ENCODE results near the gene RPL10. TPM values are rescaled to one million over a fixed set of nuclear protein-coding genes. Genes with fewer than 3 reads are reported as not detected.

The RPL10 gene
- polyA plus RNA-seq, 6 donors from 2014 or later: 3,636 to 5,147 (median 4,635) TPM

GRCh38 chrX:154366666-154367055, 31.5 kb upstream of the RPL10 start:
- Mint-ChIP-seq H3K4me3 (no peak overlapping the region), H3K27ac (peak overlapping the region in 3 of 6 donors; percentile 33 to 84 (median 41)), H3K27me3 (no peaks in the 10 kb centered on the region)

GRCh38 chrX:154367474-154368308, 30.5 kb upstream of the RPL10 start:
- DNase-seq: no peak
- Mint-ChIP-seq H3K36me3 (no peaks in the 10 kb centered on the region), H3K4me3 (peak overlapping the region in 7 of 8 donors; percentile 79 to 88 (median 83)), H3K9me3 (no peaks in the 10 kb centered on the region), H3K27ac (peak overlapping the region; percentile 41 to 93 (median 93)), H3K27me3 (no peaks in the 10 kb centered on the region), H3K4me1 (peaks cover 5 to 18% (median 15%) of the 10 kb centered on the region in 3 donors)
- no peak for ATAC-seq (ENCODE audit: low read depth in 2 of 2)

More at GRCh38 chrX:154366666-154367055, 31.5 kb upstream of the RPL10 start:
- Mint-ChIP-seq H3K9me3 (no peaks in the 10 kb centered on the region), H3K4me1 (peaks cover 5 to 15% (median 13%) of the 10 kb centered on the region in 3 donors), H3K36me3 (no peaks in the 10 kb centered on the region)
- DNase-seq: no peak
- ATAC-seq (ENCODE audit: low read depth in 2 of 2): no peak

GRCh38 chrX:154368630-154369448, 29.3 kb upstream of the RPL10 start:
- peak overlapping the region; percentile 69 to 96 (median 93) for H3K27ac Mint-ChIP-seq
- no peaks in the 10 kb centered on the region for H3K36me3 Mint-ChIP-seq
- peaks cover 5 to 22% (median 21%) of the 10 kb centered on the region in 3 donors for H3K4me1 Mint-ChIP-seq
- no peaks in the 10 kb centered on the region for H3K9me3 Mint-ChIP-seq
- H3K27me3 Mint-ChIP-seq: no peaks in the 10 kb centered on the region
- H3K4me3 Mint-ChIP-seq: peak overlapping the region; percentile 79 to 99 (median 84)
- peak; percentile 68 to 69 for ATAC-seq (ENCODE audit: low read depth in 2 of 2)
- DNase-seq: peak; percentile 90

GRCh38 chrX:154369449-154370299, 28.5 kb upstream of the RPL10 start:
- peak overlapping the region; percentile 82 to 99 (median 90) for H3K4me3 Mint-ChIP-seq
- H3K27me3 Mint-ChIP-seq: no peaks in the 10 kb centered on the region
- DNase-seq: peak; percentile 45
- peaks cover 5 to 22% (median 21%) of the 10 kb centered on the region in 3 donors for H3K4me1 Mint-ChIP-seq
- H3K27ac Mint-ChIP-seq: peak overlapping the region; percentile 51 to 97 (median 95)
- no peak for ATAC-seq (ENCODE audit: low read depth in 2 of 2)
- H3K9me3 Mint-ChIP-seq: no peaks in the 10 kb centered on the region
- H3K36me3 Mint-ChIP-seq: no peaks in the 10 kb centered on the region

GRCh38 chrX:154370300-154371016, 27.7 kb upstream of the RPL10 start:
- no peaks in the 10 kb centered on the region for H3K36me3 Mint-ChIP-seq
- ATAC-seq (ENCODE audit: low read depth in 2 of 2) (no peak), DNase-seq (no peak)
- peaks cover 5 to 22% (median 21%) of the 10 kb centered on the region in 3 donors for H3K4me1 Mint-ChIP-seq
- no peaks in the 10 kb centered on the region for H3K27me3 Mint-ChIP-seq
- H3K9me3 Mint-ChIP-seq: no peaks in the 10 kb centered on the region
- peak overlapping the region; percentile 89 to 97 (median 95) for H3K27ac Mint-ChIP-seq
- H3K4me3 Mint-ChIP-seq: peak overlapping the region; percentile 82 to 99 (median 91)

- H3K27ac Mint-ChIP-seq: peak overlapping the region; percentile 67 to 94 (median 89)
- H3K27me3 Mint-ChIP-seq: no peaks in the 10 kb centered on the region
- H3K4me1 Mint-ChIP-seq: peaks cover 5 to 22% (median 21%) of the 10 kb centered on the region in 3 donors
- DNase-seq (peak; percentile 89), ATAC-seq (ENCODE audit: low read depth in 2 of 2) (peak; percentile 63 to 67)
- H3K4me3 Mint-ChIP-seq: peak overlapping the region; percentile 82 to 93 (median 88)
- H3K9me3 Mint-ChIP-seq: no peaks in the 10 kb centered on the region
- H3K36me3 Mint-ChIP-seq: no peaks in the 10 kb centered on the region
These were observed 27.0 kb upstream of the RPL10 start for GRCh38 chrX:154371017-154371788.

GRCh38 chrX:154371789-154372300, 26.3 kb upstream of the RPL10 start:
- Mint-ChIP-seq H3K36me3 (no peaks in the 10 kb centered on the region), H3K9me3 (no peaks in the 10 kb centered on the region), H3K4me3 (peak overlapping the region; percentile 33 to 93 (median 69)), H3K27me3 (no peaks in the 10 kb centered on the region), H3K4me1 (peaks cover 5 to 21% (median 19%) of the 10 kb centered on the region in 3 donors), H3K27ac (peak overlapping the region in 1 of 6 donors; percentile 60)
- ATAC-seq (ENCODE audit: low read depth in 2 of 2) (no peak), DNase-seq (no peak)

- H3K36me3 Mint-ChIP-seq: no peaks in the 10 kb centered on the region
- DNase-seq: no peak
- peak overlapping the region in 2 of 6 donors; percentile 32 to 50 for H3K27ac Mint-ChIP-seq
- H3K4me1 Mint-ChIP-seq: peaks cover 5 to 21% (median 17%) of the 10 kb centered on the region in 3 donors
- H3K9me3 Mint-ChIP-seq: peaks cover 0 to 2% (median 0%) of the 10 kb centered on the region in 7 donors
- peak overlapping the region; percentile 44 to 85 (median 70) for H3K4me3 Mint-ChIP-seq
- no peak for ATAC-seq (ENCODE audit: low read depth in 2 of 2)
- H3K27me3 Mint-ChIP-seq: no peaks in the 10 kb centered on the region
These were observed 25.6 kb upstream of the RPL10 start for GRCh38 chrX:154372612-154373022.

- H3K9me3 Mint-ChIP-seq: peaks cover 0 to 2% (median 0%) of the 10 kb centered on the region in 7 donors
- H3K36me3 Mint-ChIP-seq: no peaks in the 10 kb centered on the region
- H3K27ac Mint-ChIP-seq: no peak overlapping the region
- ATAC-seq (ENCODE audit: low read depth in 2 of 2) (no peak), DNase-seq (no peak)
- no peaks in the 10 kb centered on the region for H3K27me3 Mint-ChIP-seq
- H3K4me1 Mint-ChIP-seq: peaks cover 0 to 18% (median 11%) of the 10 kb centered on the region in 3 donors
- peak overlapping the region; percentile 35 to 86 (median 71) for H3K4me3 Mint-ChIP-seq
These were observed 24.6 kb upstream of the RPL10 start for GRCh38 chrX:154373340-154374306.

- H3K4me3 Mint-ChIP-seq: peak within 1 kb of the TSS; percentile 35 to 86 (median 71)
- DNase-seq (peak; percentile 28), ATAC-seq (ENCODE audit: low read depth in 2 of 2) (no peak)
- H3K4me1 Mint-ChIP-seq: peaks cover 0 to 17% (median 11%) of the 10 kb centered on the region in 3 donors
- peaks cover 0 to 2% (median 0%) of the 10 kb centered on the region in 7 donors for H3K9me3 Mint-ChIP-seq
- H3K27me3 Mint-ChIP-seq: no peaks in the 10 kb centered on the region
- peak within 1 kb of the TSS in 2 of 6 donors; percentile 37 to 54 for H3K27ac Mint-ChIP-seq
- no peaks in the 10 kb centered on the region for H3K36me3 Mint-ChIP-seq
These were observed 23.6 kb upstream of the RPL10 start, which contains the start of gene FLNA for GRCh38 chrX:154374313-154375155. Gene FLNA, minus strand, starts transcription at chrX:154374634. Its CDS starts 3,389 bp downstream, at chrX:154371245.

Data from naive B cell (primary cell).